GM21717 (cell line): ENCODE results near the gene SEC11A.

Source experiments
- ATAC-seq: cut with Tn5 transposase; IDR thresholded peaks from one replicate; pipeline ENCODE4 v1.9.1; 2021; ENCODE audit warnings: mild to moderate bottlenecking, moderate library complexity; ENCODE audit not compliant: unreplicated experiment

Gene SEC11A

DNA sequence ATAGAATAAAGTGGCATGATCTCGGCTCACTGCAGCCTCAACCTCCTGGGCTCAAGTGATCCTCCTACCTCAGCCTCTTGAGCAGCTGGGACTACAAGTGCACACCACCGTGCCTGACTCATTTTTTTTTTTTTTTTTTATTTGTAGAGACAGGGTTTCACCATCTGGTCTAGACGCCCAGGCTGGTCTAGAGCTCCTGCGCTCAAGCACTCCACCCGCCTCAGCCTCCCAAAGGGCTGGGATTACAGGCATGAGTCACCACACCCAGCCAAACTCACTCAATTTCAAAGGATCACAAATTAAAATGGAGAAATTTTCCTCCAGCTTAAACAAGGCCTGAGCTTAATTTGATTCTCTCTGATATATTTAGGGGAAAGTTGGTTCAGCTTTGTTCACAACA lies 30.6 kb downstream of the SEC11A start:
- ATAC-seq, result no peak

DNA sequence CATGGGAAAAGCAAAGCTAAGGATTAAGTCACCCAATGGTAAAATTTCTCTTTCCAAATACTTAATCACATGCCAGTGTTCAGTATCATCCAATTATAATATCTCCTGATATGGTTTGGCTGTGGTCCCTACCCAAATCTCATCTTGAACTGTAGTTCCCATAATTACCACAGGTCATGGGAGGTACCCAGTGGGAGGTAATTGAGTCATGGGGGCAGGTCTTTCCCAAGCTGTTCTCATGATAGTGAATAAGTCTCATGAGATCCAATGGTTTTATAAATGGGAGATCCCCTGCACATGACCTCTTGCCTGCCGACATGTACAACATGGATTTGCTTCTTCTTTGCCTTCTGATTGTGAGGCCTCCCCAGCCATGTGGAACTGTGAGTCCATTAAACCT lies 31.8 kb downstream of the SEC11A start:
- no peak for ATAC-seq

DNA sequence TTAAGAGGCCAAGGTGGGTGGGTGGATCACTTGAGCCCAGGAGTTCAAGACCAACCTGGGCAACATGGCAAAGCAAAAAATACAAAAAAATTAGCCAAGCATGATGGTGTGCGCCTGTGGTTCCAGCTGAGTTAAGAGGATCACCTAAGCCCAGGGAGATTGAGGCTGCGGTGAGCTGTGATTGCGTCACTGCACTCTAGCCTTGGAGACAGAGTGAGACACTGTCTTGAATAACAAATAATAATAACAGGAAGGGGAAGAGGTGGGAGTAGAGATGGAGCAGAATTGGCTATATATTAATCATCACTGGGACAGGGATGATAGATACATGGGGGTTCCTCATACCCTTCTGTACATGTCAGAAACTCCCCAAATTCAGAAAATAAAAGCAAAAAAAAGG lies 34.1 kb downstream of the SEC11A start:
- no peak for ATAC-seq

DNA sequence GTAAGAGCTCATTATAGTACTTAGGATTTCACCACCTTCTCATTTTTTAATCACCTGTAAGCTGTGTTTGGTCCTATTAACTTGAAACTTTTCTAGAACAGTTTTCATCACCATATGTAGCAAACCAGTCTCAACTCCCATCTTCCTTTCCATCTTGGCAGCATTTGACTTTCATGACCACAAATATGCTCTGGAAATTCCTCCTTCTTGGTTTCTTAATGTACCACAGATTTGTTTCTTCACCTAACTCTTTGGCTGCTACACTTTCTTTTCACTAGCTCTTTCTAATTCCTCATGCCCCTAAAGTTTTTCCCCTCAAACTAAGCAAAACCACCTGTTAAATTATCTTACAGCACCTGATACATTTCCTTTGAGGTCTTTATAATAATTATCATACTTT lies 44.7 kb downstream of the SEC11A start:
- ATAC-seq, result no peak

DNA sequence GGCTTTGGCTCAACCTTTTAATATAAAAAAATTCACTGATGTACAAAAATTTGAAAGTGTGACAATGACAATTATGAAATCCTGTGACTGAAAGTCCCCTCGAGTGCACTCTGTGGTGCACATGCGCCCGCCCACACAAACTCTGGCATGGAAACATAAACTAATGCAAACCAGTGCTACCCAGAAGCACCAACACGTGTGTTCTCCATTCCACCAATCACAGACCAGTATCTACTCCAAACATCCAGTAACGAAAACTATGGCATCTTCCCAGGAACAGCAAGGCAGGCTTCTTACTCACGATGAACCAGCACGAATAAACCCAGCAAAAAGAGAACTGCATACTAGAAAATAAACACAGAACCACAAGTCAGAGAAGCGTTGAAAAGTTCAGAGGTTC lies 46.2 kb downstream of the SEC11A start:
- no peak for ATAC-seq

DNA sequence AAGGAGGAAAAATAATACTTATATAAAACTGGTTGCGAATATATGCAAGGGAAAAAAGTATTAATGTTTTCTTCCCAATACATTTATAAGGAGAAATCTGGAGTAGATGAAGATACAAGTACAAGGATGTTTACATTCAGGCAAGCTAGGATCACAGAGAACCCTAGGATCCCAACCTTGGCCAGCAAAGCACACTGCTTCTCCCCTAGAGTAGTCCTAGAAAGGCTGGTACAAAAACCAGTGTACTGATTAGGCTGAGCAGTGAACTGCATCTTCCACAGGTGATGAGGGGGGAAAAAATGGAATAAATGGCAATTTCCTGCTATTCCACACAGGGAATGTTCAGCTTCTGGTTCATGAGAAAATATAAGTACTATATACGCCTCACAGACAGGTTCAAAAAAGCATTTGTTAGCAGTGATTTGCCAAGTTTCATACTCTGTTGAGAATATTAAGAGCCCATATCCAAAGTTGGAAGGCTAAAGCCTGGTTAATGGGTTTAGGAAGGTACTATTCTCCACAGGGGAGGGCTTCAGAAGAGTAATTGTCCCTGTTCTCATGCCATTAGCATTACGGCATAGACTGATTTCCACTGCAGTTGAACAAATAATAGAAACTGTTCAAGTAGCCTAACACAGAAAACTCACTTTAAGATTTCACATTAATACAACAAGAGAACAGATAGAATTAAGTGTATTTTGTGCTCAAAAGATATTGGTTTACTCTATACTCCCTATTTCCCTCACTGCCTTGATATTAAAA lies 47.5 kb downstream of the SEC11A start:
- no peak for ATAC-seq

DNA sequence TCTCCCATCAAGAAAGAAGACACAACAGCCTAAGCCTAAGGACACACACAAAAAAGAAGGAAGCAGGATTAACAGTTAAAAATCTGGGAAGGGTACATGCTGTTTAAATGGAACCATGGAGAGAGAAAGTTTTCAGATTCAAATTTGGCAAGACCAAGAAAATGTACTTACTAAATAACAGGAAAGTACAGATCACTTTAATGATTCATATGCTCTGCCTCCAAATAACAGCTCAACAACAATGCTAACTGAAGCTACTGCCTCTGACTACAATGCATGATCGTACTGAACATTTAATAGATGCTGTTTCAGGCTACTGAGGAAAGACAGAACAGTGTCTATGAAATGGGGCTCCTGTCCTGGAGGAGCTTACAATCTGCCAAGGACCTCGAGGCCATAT lies 49.6 kb downstream of the SEC11A start:
- ATAC-seq, result no peak

DNA sequence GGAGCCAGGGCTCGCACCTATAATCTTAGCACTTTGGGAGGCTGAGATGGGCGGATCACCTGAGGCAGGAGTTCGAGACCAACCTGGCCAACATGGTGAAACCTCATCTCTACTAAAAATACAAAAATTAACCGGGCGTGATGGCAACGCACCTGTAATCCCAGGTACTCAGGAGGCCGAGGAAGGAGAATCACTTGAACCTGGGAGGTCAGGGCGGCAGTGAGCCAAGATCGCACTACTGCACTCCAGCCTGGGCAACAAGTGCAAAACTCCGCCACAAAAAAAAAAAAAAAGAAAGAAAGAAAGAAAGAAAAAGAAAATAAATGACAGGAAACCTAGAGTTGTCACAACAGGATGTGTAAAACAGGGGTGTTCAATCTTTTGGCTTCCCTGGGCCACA lies 54.9 kb downstream of the SEC11A start:
- ATAC-seq, result no peak

DNA sequence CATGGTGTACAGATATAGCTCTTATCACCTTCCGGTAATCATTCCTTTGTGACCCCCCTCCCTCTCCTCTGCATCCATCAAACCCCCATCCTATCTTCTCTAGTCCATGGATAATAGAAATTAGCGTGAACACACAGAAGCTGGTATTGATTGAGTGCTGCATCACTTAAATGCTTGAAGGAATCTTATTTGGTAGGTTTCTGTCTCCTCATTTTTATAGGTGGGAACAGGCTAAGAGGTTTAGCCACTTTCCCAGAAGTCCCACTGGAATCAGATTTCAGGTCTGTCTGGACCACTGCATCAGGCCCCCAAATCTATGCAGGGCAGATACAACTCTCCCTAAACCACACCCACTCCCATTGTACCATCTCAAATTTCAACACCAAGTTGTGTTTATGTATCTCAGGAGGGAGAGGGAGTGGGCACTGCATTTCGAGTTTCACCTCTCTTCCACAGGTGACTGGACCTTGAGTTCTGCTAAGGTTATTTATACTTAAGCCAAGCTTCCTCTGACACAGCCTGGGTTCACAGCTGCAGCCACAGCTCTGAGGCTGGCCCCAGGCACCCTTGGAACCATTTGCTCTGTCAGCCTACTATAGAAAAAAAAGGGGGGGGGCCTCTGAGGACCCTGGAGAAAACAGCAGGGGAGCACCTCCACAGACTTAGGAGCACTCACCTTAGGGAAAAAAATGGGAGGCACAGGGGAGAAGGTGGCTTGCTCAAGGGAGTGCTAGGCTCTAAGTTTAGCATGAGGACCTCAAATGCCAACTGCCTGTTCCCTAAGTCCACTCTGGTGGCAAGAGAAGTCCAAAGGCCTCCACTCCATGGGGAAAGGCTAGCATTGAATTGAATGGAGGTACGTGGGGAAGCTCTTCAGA lies 55.8 kb downstream of the SEC11A start:
- ATAC-seq, result no peak

DNA sequence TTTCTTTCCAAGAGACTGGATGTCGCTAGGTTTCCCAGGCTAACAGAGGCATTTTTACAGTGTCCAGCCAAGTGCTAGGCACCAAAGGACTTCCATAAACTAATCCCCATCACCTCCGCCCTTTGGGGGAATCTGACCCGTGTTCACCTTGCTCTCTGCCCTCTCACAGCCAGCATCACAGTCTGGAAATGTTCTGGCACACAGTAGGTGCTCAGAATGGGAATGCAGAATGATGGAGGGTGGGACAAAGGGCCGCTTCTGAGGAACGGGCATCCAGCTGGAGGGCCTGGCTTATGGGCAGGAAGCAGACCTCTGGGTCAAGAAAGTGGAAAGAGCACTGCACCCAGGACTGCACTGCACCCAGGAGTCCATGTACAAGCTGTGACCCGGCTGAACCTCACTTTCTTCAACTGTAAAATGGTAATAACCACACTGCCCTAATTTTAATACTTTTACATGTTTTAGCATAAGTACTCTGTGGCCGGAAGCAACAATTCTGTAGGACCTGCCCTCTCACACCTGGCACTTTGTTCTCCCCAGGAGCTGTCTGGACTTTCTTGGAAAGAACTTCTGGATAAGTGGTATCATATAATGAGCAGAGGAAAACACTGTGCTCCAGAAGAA lies 57.0 kb downstream of the SEC11A start:
- no peak for ATAC-seq

DNA sequence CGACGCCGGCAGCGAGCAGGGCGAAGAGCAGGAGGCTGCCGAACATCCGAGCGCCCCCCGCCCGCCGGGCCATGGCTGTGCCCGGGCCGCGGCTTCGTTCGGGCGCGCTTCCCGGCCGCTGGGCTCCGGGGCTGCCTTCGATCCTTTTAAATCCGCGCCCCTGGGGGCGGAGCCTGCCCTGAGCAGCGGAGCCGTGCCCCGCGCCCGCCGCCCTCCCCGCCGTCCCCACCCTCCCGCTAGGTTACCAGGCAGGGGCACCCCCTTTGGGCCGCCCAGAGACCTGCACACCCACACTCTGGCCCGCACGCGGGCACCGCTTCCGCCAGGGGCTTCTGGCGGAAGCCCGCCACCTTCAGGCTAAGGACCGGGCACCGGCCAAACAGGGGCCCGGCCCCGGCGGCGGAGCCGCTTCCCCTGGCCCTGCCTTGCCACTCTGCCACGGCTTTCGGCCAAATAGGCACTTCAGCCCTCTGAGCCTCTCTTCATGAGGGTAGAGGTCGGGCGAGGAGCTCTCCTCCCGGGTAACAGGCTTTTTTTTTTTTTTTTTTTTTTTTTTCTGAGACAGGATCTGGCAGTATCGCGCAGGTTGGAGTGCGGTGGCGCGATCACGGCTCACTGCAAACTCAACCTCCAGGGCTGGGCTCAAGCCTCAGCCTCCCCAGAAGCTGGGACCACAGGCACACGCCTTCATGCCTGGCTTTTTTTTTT lies 57.7 kb downstream of the SEC11A start, which contains the start of gene NMB:
NMB (minus strand) TSS at position 120 of the 708 bp plus-strand sequence; CDS start at position 73, 47 bp downstream.
- peak; percentile 55 for ATAC-seq

DNA sequence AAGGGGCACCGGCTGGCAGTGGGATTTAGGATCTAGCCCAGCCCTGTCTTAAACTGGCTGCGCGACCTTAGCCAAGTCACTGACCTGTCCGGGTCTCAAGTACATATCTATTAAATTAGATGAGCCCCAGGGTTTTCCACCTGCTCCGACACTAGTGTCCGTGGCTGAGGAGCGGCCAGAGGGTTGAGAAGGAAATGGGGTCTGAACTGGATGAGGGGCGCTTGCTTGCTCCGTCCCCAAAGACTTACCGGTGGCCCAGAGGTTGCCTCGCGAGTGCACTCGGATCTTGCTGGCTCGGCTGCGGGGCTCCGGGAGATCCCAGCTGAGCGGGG lies 58.2 kb downstream of the SEC11A start:
- no peak for ATAC-seq

DNA sequence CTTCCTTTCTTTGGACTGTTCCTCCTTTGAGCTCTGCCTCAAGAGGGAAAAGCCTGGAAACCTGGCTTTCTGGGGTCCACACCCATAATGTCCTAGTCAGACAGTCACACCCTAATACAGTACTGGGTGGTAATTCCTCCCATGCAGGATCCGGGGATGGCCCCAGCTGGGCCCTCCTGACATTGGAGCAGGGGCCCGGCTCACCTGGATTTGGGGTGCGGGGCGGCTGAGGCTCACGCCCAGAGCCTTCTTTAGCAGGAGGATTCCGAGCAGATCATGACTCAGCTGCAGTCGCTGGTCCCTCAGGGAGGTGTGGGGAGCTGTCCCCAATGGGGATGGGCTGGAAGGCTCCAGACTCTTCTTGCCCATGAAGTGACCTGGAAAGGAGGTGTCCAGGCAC lies 59.0 kb downstream of the SEC11A start:
- ATAC-seq, result no peak

DNA sequence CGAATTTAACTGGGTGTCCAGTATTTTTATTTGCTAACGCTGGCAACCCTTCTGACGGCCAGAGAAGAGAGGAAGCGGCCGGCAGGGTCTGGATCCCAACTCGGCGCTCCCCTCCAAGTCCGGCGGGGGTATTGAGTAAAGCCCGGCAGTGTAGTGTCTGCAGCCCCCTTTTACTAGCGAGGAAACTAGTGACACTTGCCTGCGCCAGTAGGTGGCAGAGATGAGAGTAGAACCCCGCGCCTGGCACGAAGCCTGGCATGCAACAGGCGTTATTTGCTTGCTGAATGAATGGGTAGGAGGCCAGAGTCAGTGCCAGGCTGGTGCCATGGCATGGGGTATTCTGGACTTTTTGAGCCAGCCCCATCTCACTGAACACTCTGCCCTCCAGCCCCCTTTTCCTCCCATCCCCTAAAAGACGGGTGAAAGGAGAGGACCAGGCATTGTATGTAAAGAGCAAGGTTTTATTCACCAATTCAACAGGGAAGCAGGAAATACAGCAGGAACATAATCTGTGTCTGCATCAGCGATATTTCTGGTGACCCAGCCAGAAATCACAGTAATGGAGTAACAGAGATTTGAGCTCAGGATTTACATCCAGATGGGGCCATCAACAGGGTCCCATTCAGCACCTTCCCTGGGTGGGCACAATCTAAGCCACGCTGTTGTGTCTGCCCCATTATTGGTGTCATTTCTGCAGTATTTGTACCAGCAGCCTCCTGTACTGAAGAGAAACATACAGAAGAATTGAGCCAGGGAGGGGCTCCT lies 61.1 kb downstream of the SEC11A start:
- ATAC-seq, result no peak

DNA sequence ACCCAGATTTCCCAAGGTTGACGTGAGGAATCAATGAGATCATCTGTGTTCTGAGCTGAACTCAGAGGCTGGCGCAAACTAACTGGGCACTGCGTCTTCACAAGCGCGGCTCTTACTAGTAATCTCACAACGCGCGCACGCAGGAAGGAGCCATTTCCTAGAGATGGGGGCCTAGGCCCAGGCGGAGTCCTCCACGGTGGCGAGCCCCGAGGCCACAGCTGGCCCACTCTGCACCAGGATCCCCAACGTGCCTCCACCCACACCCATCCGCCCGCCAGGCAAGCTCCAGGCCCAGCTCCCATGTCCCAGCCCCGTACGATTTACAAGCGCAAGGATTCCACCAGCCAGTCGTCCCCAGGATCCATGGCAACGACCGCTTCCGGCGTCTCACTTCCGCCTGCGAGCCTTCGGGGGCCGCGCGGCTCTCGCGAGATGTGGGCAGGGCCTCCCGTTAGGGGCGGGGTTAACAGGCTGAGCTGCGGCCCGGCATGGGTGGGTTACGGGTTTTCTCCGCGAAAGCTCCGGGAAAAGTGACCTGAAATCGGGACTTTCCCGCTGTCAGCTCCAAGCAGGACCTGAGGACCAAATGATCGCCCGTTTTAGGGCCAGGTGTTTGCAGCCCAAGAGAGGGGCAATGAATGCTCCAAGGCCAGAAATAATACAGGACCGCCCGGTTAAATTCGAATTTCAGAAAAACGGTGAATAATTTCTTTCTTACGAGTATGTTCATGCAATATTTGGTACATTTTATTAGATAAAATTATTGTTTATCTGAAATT lies 61.8 kb downstream of the SEC11A start, which contains the start of gene WDR73:
WDR73 (minus strand) TSS at position 374 of the 779 bp plus-strand sequence; CDS start at position 365, 9 bp downstream.
- peak; percentile 82 for ATAC-seq

DNA sequence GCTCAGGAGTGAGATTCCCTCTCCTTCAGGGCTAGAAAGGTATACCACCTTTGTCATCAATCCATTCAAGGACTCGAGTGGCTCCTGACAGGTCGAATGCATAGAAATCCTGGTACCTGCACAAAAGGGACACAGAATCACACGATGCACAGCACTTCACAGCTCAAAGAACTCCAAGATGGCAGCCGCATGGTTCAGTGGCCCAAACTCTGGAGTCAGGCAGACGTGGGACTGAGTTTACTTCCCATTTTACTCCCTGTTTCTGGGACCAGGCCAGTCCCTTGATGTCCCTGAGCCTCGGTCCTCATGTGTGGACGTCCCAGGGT lies 62.4 kb downstream of the SEC11A start:
- no peak for ATAC-seq

DNA sequence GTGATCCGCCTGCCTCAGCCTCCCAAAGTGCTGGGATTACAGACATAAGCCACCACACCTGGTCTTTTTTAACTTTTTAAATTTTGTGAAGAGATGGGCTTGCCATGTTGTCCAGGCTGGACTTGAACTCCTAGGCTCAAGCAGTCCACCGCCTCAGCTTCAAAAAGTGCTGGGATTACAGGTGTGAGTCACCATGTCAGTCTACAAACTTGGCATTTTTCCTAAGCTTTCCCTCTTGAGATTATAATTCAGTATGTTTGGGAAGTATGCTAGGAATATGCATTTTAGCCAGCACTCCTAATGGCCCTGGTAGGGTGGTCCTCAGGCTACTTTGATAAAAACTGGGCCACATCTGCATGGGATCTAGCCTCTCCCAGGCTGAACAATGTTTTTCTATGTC lies 66.2 kb downstream of the SEC11A start:
- no peak for ATAC-seq

DNA sequence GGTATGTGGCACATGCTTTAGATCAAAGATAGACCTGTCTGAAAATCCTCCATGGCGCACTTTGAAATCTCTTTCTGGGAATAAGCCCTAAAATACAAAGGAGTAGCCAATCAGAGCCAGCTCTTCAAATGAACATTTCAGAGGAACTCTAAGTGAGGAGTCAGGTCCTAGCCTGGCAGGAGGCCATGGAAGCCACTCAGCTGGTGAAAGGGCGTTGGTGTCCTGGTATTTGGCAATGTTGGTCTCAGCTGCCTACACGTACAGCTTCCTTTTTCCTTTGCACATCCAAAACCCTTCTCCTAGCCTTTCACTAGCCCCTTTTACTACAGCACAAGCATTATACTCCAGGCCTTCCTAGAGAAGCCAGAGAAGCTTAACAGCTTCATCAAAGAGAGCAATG lies 67.4 kb downstream of the SEC11A start:
- no peak for ATAC-seq

DNA sequence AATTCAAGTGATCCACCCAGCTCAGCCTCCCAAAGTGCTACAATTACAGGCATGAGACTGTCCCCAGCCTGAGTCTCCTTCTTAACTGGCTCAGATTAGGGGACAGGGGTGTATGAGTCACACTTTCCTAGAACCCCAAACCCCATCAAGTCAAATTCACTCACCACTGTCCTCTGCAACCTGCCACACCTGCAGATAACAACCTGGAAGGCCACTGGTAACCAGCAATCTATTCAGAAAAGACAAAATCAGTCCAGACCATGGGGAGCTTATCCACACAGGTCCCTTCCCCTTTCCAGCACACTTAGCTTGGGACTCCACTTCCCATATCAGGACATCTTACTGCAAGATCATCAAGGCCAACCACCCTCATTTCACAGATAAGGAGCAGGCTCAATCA lies 68.2 kb downstream of the SEC11A start:
- ATAC-seq, result no peak

DNA sequence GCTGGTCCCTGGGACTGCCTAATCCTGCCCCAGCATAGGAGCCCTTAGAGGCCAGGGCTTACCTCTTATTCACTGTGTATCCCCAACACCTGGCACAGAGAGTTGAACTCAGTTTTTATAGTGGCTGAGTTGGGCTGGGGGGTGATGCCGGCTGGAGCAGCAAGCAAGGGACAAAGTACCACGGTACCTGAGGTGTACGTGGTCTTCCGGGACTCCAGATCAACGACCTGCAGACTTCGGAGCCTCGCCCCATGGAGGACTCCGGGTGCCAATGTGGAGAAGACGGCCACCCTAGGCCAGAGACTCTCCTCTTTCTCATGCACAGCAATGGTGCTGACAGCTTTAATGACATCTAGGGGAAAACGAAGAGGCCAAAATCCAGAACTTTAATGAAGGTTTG lies 69.9 kb downstream of the SEC11A start:
- no peak for ATAC-seq
